ENCODE measurements around the gene ZFHX3.

GRCh38 chr16:72786606-72787005 is 261.3 kb downstream of the ZFHX3 start:
- TF ChIP-seq CTCF (conservative IDR thresholded peaks at IDR 0.05) (no peak), ZFX (IDR thresholded peaks at IDR 0.05) (no peak)

Data from C4-2B (cell line).